ENCODE data around the gene CATSPERD. TPM values are rescaled to one million over a fixed set of nuclear protein-coding genes. Genes with fewer than 3 reads are reported as not detected.
"Not testable (repeated sequence)": the region's sequence is repeated elsewhere in the genome, so short reads cannot be mapped to it uniquely, and the experiment has no call there.

Gene CATSPERD
- total RNA-seq, 1 experiment from 2014 or later: not detected

- no peak for DNase-seq (ENCODE audit: low read depth)
Measured at GRCh38 chr19:5684694-5685430, 35.6 kb upstream of the CATSPERD start.

- DNase-seq (ENCODE audit: low read depth): no peak
Measured at GRCh38 chr19:5686326-5686646, 34.2 kb upstream of the CATSPERD start.

GRCh38 chr19:5686647-5687359 is 33.6 kb upstream of the CATSPERD start:
- DNase-seq (ENCODE audit: low read depth): peak; percentile 89

DNA sequence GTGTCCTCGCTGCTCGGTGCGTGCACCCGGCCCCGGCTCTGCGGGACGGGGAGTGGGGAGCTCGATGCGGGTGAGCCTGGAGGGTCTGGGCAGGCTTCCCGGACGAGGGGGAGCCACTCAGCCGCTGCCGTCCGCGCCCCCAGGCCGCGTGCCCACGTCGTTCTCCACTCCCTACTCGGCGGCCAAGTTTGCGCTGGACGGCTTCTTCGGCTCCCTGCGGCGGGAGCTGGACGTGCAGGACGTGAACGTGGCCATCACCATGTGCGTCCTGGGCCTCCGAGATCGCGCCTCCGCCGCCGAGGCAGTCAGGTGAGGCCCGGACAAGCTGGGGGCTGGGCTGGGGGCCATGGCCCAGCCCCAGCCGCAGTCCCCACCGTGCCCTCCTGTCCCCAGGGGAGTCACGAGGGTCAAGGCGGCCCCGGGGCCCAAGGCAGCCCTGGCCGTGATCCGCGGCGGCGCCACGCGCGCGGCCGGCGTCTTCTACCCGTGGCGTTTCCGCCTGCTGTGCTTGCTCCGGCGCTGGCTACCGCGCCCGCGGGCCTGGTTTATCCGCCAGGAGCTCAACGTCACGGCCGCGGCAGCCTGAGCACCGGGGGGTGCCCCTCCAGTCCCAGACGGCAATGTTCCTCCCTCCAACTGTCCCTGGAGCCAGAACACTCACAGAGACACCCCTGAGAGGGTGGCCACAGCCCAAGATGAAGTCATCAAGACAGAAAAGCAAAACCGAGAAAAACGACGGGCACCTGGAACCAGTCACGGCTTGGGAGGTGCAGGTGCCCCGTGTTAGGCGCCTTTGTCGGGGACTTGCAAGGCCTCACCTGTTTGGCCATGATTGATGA is 32.9 kb upstream of the CATSPERD start:
- DNase-seq (ENCODE audit: low read depth): peak; percentile 44

- not testable (repeated sequence) for DNase-seq (ENCODE audit: low read depth)
Measured at GRCh38 chr19:5688262-5688881, 32.1 kb upstream of the CATSPERD start.

DNA sequence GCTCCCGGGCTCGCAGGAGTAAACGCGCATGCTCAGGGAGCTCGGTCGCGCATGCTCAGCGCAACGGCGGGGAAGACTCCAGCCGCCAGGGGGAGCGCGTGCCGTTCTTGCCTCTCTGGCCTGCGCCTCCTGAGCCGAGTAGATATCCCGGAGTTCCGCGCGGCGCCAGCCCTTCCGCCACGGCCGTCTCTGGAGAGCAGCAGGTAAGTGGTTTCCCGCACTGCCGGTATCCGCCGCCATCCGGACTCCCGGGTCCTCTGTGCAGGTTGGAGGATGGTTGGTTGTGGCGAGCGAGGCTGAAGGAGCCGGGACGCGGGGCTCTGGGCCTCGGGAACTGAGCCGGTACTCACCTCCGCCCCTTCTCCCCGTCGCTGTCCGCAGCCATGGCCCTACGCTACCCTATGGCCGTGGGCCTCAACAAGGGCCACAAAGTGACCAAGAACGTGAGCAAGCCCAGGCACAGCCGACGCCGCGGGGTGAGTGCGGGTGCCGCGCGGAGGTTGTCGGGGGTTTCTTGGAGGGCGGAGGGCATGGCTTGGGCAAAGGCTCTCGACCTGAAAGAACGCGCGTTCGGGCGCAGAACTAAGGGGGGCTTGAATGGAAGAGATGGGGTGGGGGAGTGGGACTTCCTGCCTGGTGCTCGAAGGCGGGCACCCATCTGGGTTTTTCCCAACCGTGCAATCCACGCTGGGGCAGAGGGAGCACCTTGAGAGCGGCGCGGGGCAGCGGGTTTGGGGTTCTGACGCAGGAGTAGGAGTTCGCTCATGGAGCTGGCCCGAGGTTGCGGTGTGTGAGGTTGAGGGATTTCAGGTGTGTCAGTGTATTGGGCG is 30.1 kb upstream of the CATSPERD start, which contains the start of gene RPL36:
RPL36 (plus strand) TSS at position 171 of the 830 bp plus-strand sequence; CDS start at position 384, 213 bp downstream.
- peak; percentile 93 for DNase-seq (ENCODE audit: low read depth)

GRCh38 chr19:5690955-5691821 is 29.2 kb upstream of the CATSPERD start:
- peak; percentile 40 for DNase-seq (ENCODE audit: low read depth)

GRCh38 chr19:5691822-5692722 is 28.4 kb upstream of the CATSPERD start:
- no peak for DNase-seq (ENCODE audit: low read depth)

DNA sequence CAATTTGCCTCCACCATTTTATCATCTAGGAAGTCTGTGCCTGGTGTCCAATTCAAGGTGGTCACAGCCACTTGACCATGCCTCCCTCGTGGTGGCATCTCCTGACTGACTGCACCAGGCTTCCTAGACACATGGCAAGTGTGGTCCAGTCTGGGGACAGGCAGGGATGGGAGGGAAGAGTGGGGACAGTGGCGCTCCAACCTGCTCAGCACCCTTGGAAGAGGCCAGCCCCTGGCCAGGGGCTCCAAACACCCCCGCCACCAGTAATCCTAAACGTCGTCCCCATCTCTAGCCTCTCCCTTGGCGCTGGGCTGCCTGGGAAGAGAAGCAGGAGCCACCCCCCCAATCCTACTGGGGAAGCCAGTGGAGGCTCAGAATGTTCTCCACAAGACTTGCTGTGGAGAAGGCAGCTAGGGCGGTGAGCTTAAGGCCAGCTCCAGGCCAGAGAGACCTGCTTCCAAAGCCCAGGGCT is 27.7 kb upstream of the CATSPERD start:
- DNase-seq (ENCODE audit: low read depth): no peak

- DNase-seq (ENCODE audit: low read depth): no peak
Measured at GRCh38 chr19:5693195-5694166, 27.0 kb upstream of the CATSPERD start.

GRCh38 chr19:5694167-5694955 is 26.1 kb upstream of the CATSPERD start:
- DNase-seq (ENCODE audit: low read depth): no peak

- DNase-seq (ENCODE audit: low read depth): no peak
Measured at GRCh38 chr19:5694956-5695648, 25.3 kb upstream of the CATSPERD start.

- no peak for DNase-seq (ENCODE audit: low read depth)
Measured at GRCh38 chr19:5695649-5696195, 24.7 kb upstream of the CATSPERD start.

- no peak for DNase-seq (ENCODE audit: low read depth)
Measured at GRCh38 chr19:5696196-5697021, 24.0 kb upstream of the CATSPERD start.
